Measurements from ENCODE around the gene CD40.

DNA sequence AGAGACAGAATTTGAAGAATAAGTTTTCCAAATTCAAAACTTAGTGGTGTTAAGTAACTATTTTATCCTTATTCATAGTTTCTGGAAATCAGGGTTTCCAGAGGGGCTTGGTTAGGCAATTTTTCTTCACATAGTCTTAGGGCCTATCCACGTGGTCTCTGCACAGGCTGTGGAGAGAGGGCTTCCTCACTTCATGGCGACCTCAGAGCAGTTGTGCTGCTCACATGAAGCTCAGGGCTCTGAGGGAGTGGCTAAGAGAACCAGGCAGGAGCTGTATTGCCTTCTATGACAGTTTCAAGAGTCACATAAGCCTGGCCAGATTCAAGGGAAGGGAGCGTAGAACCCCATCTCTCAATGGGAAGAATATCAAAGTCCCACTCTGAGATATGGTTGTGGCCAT lies 13.9 kb upstream of the CD40 start:
- TF ChIP-seq, protein P1, sequence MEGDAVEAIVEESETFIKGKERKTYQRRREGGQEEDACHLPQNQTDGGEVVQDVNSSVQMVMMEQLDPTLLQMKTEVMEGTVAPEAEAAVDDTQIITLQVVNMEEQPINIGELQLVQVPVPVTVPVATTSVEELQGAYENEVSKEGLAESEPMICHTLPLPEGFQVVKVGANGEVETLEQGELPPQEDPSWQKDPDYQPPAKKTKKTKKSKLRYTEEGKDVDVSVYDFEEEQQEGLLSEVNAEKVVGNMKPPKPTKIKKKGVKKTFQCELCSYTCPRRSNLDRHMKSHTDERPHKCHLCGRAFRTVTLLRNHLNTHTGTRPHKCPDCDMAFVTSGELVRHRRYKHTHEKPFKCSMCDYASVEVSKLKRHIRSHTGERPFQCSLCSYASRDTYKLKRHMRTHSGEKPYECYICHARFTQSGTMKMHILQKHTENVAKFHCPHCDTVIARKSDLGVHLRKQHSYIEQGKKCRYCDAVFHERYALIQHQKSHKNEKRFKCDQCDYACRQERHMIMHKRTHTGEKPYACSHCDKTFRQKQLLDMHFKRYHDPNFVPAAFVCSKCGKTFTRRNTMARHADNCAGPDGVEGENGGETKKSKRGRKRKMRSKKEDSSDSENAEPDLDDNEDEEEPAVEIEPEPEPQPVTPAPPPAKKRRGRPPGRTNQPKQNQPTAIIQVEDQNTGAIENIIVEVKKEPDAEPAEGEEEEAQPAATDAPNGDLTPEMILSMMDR (IDR thresholded peaks at IDR 0.05; ENCODE audit: borderline replicate concordance, extremely low read depth, low read length, poor library complexity, severe bottlenecking): no peak
- TF ChIP-seq EZH2 (IDR thresholded peaks at IDR 0.05; ENCODE audit: borderline replicate concordance, low read depth, low read length, severe bottlenecking): no peak
